Uterus (tissue), 4 donors: ENCODE data around the gene ACAD10. TPM values are rescaled to one million over a fixed set of nuclear protein-coding genes. Genes with fewer than 3 reads are reported as not detected.
A peak's percentile ranks its signal among the peaks of the same experiment; 100 is the strongest.

Source experiments
- DNase-seq, 2 donors: peaks; one replicate each; pipeline ENCODE4 v3.0.0-alpha.2; 2019 to 2020
- H3K27ac ChIP-seq, 2 donors: fragments of 200-600 bp; sonication (generic); 1 replicate in 1 of 2; 2 replicates in 1 of 2; pipeline ENCODE4 v1.5.1; 2016 to 2018
- H3K27me3 ChIP-seq, 2 donors: fragments of 200-600 bp; sonication (generic); one replicate each; pipeline ENCODE4 v1.5.1; 2018 to 2019; ENCODE audit warnings: control low read depth in 1 of 2
- H3K36me3 ChIP-seq, 2 donors: fragments of 200-600 bp; sonication (generic); one replicate each; pipeline ENCODE4 v1.5.1; 2019; ENCODE audit warnings: control low read depth in 1 of 2
- H3K4me1 ChIP-seq, 2 donors: fragments of 200-600 bp; sonication (generic); one replicate each; pipeline ENCODE4 v1.5.1; 2018 to 2019; ENCODE audit warnings: control low read depth in 1 of 2
- H3K4me3 ChIP-seq, 2 donors: fragments of 200-600 bp; sonication (generic); 1 replicate in 1 of 2; 2 replicates in 1 of 2; pipeline ENCODE4 v1.5.1; 2018 to 2019; ENCODE audit warnings: mild to moderate bottlenecking in 1 of 2
- H3K9me3 ChIP-seq, 2 donors: fragments of 200-600 bp; sonication (generic); one replicate each; pipeline ENCODE4 v1.5.1; 2019; ENCODE audit warnings: control low read depth in 1 of 2
- POLR2A ChIP-seq, 2 donors: fragments of 450-650 bp; IDR thresholded peaks; one replicate each; pipeline ENCODE4 v1.6.1; 2016; ENCODE audit warnings: antibody characterized with exemption in 2 of 2, mild to moderate bottlenecking in 1 of 2, moderate library complexity in 1 of 2
- intact Hi-C: fragments of 100-400 bp; cut with DNase I; formaldehyde crosslinking; loops from one replicate; pipeline ENCODE4 v1.15.1; 2023; ENCODE audit warnings: low total_unique reads
- total RNA-seq, 4 donors: library from RNA; depleted of rRNA in 3 of 4; stranded (reverse); fragments of >200 nt in 3 of 4; gene quantifications; one replicate each; pipeline versions ENCODE4 v1.1.0 to v1.2.4, GENCODE V29; 2014 to 2023
- TF ChIP-seq, protein P1 (sequence below), 4 experiments: fragments of 200-600 bp in 2 of 4; fragments of 450-650 bp in 2 of 4; sonication (generic) in 2 of 4; IDR thresholded peaks; one replicate each; pipeline ENCODE4 v1.5.1; 2016 to 2019; ENCODE audit warnings: antibody characterized with exemption in 4 of 4, mild to moderate bottlenecking in 2 of 4, moderate library complexity in 1 of 4
- donor health status: DM: yes; HTN: yes; CAD: no.

Gene ACAD10
- total RNA-seq, 4 donors from 2014 or later = 19.4 to 46.4 (median 26.7) TPM

DNA sequence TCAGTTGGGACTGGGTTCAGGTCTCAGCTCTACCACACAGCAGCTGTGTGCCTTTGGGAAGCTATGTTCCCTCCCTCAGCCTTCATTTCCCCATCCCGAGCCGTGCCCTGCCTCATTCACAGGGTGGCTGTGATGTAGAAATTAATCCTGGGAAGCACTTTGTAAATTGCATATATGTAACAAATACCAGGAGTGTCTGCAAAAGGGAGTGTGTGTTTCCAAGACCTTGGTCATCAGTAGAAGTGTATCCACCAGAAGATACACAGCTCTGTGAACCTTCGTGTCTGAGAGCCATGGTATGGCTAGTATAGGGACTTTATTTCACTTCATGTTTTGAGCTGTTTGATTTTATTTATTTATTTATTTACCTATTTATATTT, 107.0 kb downstream of the ACAD10 start:
- no peak overlapping the region for H3K4me3 ChIP-seq
- no peaks in the 10 kb centered on the region for H3K27me3 ChIP-seq
- H3K36me3 ChIP-seq = no peaks in the 10 kb centered on the region
- intact Hi-C loops = no loop called here
- no peaks in the 10 kb centered on the region for H3K4me1 ChIP-seq
- no peak for DNase-seq
- no peaks in the 10 kb centered on the region for H3K9me3 ChIP-seq
- H3K27ac ChIP-seq = peak overlapping the region in 1 of 2 donors; percentile 65
- no peak for TF ChIP-seq POLR2A (IDR thresholded peaks at IDR 0.05)
- TF ChIP-seq, protein P1, sequence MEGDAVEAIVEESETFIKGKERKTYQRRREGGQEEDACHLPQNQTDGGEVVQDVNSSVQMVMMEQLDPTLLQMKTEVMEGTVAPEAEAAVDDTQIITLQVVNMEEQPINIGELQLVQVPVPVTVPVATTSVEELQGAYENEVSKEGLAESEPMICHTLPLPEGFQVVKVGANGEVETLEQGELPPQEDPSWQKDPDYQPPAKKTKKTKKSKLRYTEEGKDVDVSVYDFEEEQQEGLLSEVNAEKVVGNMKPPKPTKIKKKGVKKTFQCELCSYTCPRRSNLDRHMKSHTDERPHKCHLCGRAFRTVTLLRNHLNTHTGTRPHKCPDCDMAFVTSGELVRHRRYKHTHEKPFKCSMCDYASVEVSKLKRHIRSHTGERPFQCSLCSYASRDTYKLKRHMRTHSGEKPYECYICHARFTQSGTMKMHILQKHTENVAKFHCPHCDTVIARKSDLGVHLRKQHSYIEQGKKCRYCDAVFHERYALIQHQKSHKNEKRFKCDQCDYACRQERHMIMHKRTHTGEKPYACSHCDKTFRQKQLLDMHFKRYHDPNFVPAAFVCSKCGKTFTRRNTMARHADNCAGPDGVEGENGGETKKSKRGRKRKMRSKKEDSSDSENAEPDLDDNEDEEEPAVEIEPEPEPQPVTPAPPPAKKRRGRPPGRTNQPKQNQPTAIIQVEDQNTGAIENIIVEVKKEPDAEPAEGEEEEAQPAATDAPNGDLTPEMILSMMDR (IDR thresholded peaks at IDR 0.05) = no peak

DNA sequence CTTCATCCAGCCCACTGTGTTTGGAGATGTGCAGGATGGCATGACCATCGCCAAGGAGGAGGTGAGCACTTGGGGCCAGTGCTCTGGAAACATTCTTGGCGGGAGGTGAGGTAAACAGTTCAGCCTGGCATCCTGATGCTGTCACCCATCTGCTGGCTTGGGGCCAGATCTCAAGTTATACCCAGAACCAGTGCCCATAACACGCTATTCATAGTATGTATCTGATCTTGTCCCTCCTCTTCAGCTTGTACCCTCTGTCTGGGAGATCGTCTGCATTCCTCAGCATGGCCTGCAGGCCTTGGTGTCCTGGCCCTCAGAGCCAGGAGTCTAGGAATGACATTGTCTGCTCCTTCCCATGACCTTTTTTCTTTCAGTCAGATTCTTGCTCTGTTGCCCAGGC, 112.3 kb downstream of the ACAD10 start:
- Histone ChIP-seq H3K4me1 (no peaks in the 10 kb centered on the region), H3K27me3 (no peaks in the 10 kb centered on the region), H3K27ac (no peak overlapping the region), H3K9me3 (no peaks in the 10 kb centered on the region), H3K4me3 (no peak overlapping the region), H3K36me3 (no peaks in the 10 kb centered on the region)
- intact Hi-C loops = no loop called here
- TF ChIP-seq POLR2A (IDR thresholded peaks at IDR 0.05) = no peak
- no peak for DNase-seq

DNA sequence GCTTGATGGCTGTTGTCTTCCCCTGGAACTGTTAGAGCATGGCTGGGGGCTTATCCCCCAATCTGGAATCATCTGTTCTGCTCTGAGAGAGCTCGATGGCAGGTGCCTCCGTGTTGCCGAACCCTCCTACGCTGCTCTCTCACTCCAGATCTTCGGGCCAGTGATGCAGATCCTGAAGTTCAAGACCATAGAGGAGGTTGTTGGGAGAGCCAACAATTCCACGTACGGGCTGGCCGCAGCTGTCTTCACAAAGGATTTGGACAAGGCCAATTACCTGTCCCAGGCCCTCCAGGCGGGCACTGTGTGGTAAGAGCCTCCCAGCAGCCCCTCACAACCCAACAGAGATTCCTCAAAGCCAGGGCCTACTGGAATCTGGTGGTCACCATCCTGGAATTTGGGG, 113.9 kb downstream of the ACAD10 start:
- no peaks in the 10 kb centered on the region for H3K36me3 ChIP-seq
- TF ChIP-seq, protein P1 (IDR thresholded peaks at IDR 0.05) = no peak
- no peak for TF ChIP-seq POLR2A (IDR thresholded peaks at IDR 0.05)
- no peaks in the 10 kb centered on the region for H3K9me3 ChIP-seq
- no peak overlapping the region for H3K27ac ChIP-seq
- H3K27me3 ChIP-seq = no peaks in the 10 kb centered on the region
- no peak for DNase-seq
- no peak overlapping the region for H3K4me3 ChIP-seq
- intact Hi-C loops = no loop called here
- H3K4me1 ChIP-seq = no peaks in the 10 kb centered on the region

DNA sequence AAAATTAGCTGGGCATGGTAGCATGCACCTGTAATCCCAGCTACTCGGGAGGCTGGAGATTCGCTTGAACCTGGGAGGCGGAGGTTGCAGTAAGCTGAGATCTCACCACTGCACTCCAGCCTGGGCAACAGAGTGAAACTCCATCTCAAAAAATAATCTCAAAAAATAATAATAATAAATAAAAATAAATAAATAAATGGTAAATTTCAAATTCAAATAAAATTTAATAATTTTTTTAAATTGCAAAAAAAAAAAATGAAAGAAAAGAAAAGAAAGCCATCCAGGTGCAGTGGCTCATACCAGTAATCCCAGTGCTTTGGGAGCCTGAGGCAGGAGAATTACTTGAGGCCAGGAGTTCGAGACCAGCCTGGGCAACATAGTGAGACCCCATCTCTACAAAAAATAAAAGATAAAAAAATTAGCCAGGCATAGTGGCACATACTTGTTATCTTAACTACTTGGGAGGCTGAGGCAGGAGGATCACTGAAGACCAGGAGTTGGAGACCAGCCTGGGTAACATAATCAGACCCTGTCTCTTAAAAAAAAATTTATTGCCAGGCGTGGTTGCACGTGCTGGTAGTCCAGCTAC, 117.3 kb downstream of the ACAD10 start:
- Histone ChIP-seq H3K4me3 (no peak overlapping the region), H3K9me3 (no peaks in the 10 kb centered on the region), H3K4me1 (no peaks in the 10 kb centered on the region), H3K27me3 (no peaks in the 10 kb centered on the region), H3K36me3 (no peaks in the 10 kb centered on the region), H3K27ac (no peak overlapping the region)
- DNase-seq = no peak
- no peak for TF ChIP-seq POLR2A (IDR thresholded peaks at IDR 0.05)
- TF ChIP-seq, protein P1 (IDR thresholded peaks at IDR 0.05) = no peak
- intact Hi-C loops = no loop called here

DNA sequence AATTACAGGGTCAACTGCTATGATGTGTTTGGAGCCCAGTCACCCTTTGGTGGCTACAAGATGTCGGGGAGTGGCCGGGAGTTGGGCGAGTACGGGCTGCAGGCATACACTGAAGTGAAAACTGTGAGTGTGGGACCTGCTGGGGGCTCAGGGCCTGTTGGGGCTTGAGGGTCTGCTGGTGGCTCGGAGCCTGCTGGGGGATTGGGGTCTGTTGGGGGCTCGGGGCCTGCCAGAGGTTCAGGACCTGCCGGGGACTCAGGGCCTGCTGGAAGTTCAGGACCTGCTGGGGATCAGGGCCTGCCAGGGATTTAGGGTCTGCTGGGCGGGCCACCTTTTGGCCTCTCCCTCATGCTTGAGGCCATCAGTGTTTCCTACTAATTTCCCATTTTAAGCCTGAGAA, 118.0 kb downstream of the ACAD10 start:
- no peaks in the 10 kb centered on the region for H3K4me1 ChIP-seq
- H3K27me3 ChIP-seq = no peaks in the 10 kb centered on the region
- H3K36me3 ChIP-seq = no peaks in the 10 kb centered on the region
- intact Hi-C loops = no loop called here
- no peaks in the 10 kb centered on the region for H3K9me3 ChIP-seq
- no peak overlapping the region for H3K4me3 ChIP-seq
- TF ChIP-seq POLR2A (IDR thresholded peaks at IDR 0.05) = no peak
- TF ChIP-seq, protein P1 (IDR thresholded peaks at IDR 0.05) = no peak
- no peak for DNase-seq
- H3K27ac ChIP-seq = no peak overlapping the region

DNA sequence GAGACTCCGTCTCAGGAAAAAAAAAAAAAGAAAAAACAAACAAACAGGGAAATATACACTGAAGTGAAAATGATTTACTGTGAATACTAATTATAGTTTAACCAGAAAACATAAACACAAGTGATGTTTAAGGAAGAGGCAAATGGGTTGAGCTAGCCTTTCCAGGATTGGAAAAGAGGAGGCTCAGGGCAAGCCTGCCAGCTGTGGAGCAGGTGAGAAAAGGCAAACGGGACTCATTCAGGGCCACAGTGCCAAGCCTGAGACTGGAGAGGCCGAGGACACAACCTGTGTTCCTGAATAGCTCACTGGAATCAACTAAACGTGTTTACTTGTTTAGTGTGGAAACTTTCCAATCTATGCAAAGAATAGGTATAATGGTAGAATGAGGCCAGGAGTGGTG, 120.5 kb downstream of the ACAD10 start:
- DNase-seq = no peak
- Histone ChIP-seq H3K9me3 (no peaks in the 10 kb centered on the region), H3K27me3 (no peaks in the 10 kb centered on the region), H3K4me1 (no peaks in the 10 kb centered on the region), H3K4me3 (no peak overlapping the region), H3K27ac (no peak overlapping the region), H3K36me3 (no peaks in the 10 kb centered on the region)
- intact Hi-C loops = no loop called here
- TF ChIP-seq, protein P1 (IDR thresholded peaks at IDR 0.05) = no peak
- TF ChIP-seq POLR2A (IDR thresholded peaks at IDR 0.05) = no peak
